A549 (cell line): Measurements from ENCODE around the gene ADGRD1. TPM values are rescaled to one million over a fixed set of nuclear protein-coding genes. Genes with fewer than 3 reads are reported as not detected.

Source experiments
- ATAC-seq, 2 experiments: fragments of 200-7000 bp in 1 of 2; fragments of >200 bp in 1 of 2; cut with Nextera tagmentation in 1 of 2; cut with Tn5 transposase in 1 of 2; 3 replicates each; pipeline versions ENCODE4 v1.8.0 to v1.9.1; 2018 to 2020; ENCODE audit warnings: mild to moderate bottlenecking in 1 of 2, moderate library complexity in 1 of 2
- CTCF ChIA-PET: fragments of 300-600 bp; sonication (Branson Sonifier 250); formaldehyde crosslinking; extraction: SDS; loops from one replicate; lab custom pipeline; 2021; ENCODE audit warnings: antibody characterized with exemption, inconsistent platforms; lab: Yijun Ruan, JAX
- POLR2A ChIA-PET: fragments of 350-600 bp; formaldehyde crosslinking; extraction: SDS; loops from one replicate; lab custom pipeline; 2021; ENCODE audit warnings: antibody characterized with exemption, inconsistent platforms; lab: Yijun Ruan, JAX
- DNase-seq, 2 experiments: peaks; one replicate each; pipeline versions ENCODE4 v3.0.0 to v3.0.0-alpha.2; 2011 to 2016; ENCODE audit warnings: low read depth in 1 of 2, low spot score in 1 of 2
- FAIRE-seq: peaks from 2 replicates; lab custom pipeline; 2011; peaks lifted over from hg19 to GRCh38; lab: Jason Lieb, UNC
- H3K27ac ChIP-seq, 2 experiments: fragments of >200 bp; sonication (Bioruptor Twin); formaldehyde crosslinking; 3 replicates each; pipeline ENCODE4 v1.5.1; 2016 to 2017
- H3K4me1 ChIP-seq: fragments of >200 bp; sonication (Bioruptor Twin); formaldehyde crosslinking; 3 replicates; pipeline ENCODE4 v1.6.1; 2016
- H3K4me2 ChIP-seq: fragments of >200 bp; sonication (Bioruptor Twin); formaldehyde crosslinking; 3 replicates; pipeline ENCODE4 v1.6.1; 2016
- H3K4me3 ChIP-seq: fragments of >200 bp; sonication (Bioruptor Twin); formaldehyde crosslinking; 3 replicates; pipeline ENCODE4 v1.5.1; 2016
- H3K9me3 ChIP-seq: fragments of >200 bp; sonication (Bioruptor Twin); formaldehyde crosslinking; 3 replicates; pipeline ENCODE4 v1.6.1; 2016
- EP300 ChIP-seq, 2 experiments: fragments of >200 bp; sonication (Bioruptor Twin); formaldehyde crosslinking; IDR thresholded peaks; 2 replicates in 1 of 2; 3 replicates in 1 of 2; pipeline ENCODE4 v1.6.1; 2016 to 2017
- GATA3 ChIP-seq: IDR thresholded peaks from 2 replicates; pipeline ENCODE4 v1.6.1; 2012; ENCODE audit warnings: borderline replicate concordance
- HEYL ChIP-seq: fragments of 250-450 bp; sonication (Bioruptor Pico); IDR thresholded peaks from 2 replicates; pipeline ENCODE4 v1.8.0; 2021; ENCODE audit warnings: mild to moderate bottlenecking, moderate library complexity
- HOXB13 ChIP-seq: fragments of 250-450 bp; sonication (Bioruptor Pico); IDR thresholded peaks from 2 replicates; pipeline ENCODE4 v1.5.0; 2020; ENCODE audit warnings: low read depth, mild to moderate bottlenecking, moderate library complexity
- HOXB5 ChIP-seq: fragments of 250-450 bp; sonication (Bioruptor Pico); IDR thresholded peaks from 2 replicates; pipeline ENCODE4 v1.5.0; 2020; ENCODE audit warnings: mild to moderate bottlenecking, moderate library complexity
- MAZ ChIP-seq: fragments of 150-350 bp; IDR thresholded peaks from 2 replicates; pipeline ENCODE4 v1.6.1; 2014; ENCODE audit warnings: antibody characterized with exemption, low read depth, low read length, borderline replicate concordance
- NFE2L2 ChIP-seq: fragments of 150-350 bp; conservative IDR thresholded peaks from 2 replicates; pipeline ENCODE4 v1.6.1; 2014; ENCODE audit warnings: low read length
- PHF8 ChIP-seq: fragments of 200-600 bp; sonication (generic); IDR thresholded peaks from 2 replicates; pipeline ENCODE4 v1.6.1; 2016; ENCODE audit warnings: low read depth, mild to moderate bottlenecking, antibody characterized with exemption, moderate library complexity, borderline replicate concordance
- POLR2A ChIP-seq: IDR thresholded peaks from 2 replicates; pipeline ENCODE4 v1.6.1; 2012; ENCODE audit warnings: mild to moderate bottlenecking, low read length
- POLR2AphosphoS2 ChIP-seq: conservative IDR thresholded peaks from 2 replicates; pipeline ENCODE4 v1.6.1; 2012; ENCODE audit warnings: low read length, improper control_type of control experiment, inconsistent platforms
- RAD21 ChIP-seq, 2 experiments: fragments of >200 bp in 1 of 2; sonication (Bioruptor Twin) in 1 of 2; formaldehyde crosslinking in 1 of 2; IDR thresholded peaks in 1 of 2; conservative IDR thresholded peaks in 1 of 2; 2 replicates in 1 of 2; 3 replicates in 1 of 2; pipeline ENCODE4 v1.6.1; 2012 to 2018; ENCODE audit warnings: inconsistent platforms in 1 of 2
- RNF2 ChIP-seq: fragments of 200-600 bp; sonication (generic); IDR thresholded peaks from 2 replicates; pipeline ENCODE4 v1.6.1; 2016; ENCODE audit warnings: low read depth, mild to moderate bottlenecking, antibody characterized with exemption, moderate library complexity, borderline replicate concordance
- TFCP2L1 ChIP-seq: fragments of 250-450 bp; sonication (Bioruptor Pico); IDR thresholded peaks from 2 replicates; pipeline ENCODE4 v1.5.0; 2021; ENCODE audit warnings: mild to moderate bottlenecking
- ZNF302 ChIP-seq: fragments of 250-450 bp; sonication (Bioruptor Pico); IDR thresholded peaks from 2 replicates; pipeline ENCODE4 v1.9.0; 2021; ENCODE audit warnings: inconsistent platforms, mild to moderate bottlenecking, moderate library complexity
- WGBS: methylation state at CpG from one replicate; pipeline ENCODE4 v1.1.6; 2017; ENCODE audit errors: missing lambda C conversion rate; 5-methylcytosine and 5-hydroxymethylcytosine counted together
- polyA plus RNA-seq, 4 experiments: library from polyadenylated mRNA; depleted of rRNA in 3 of 4; stranded (reverse); fragments of >200 nt; fragmentation: RNase III in 1 of 4; extraction: RNeasy Plus Mini Kit Qiagen cat#74134 plus additional on column Dnase treatment in 1 of 4; gene quantifications; 2 replicates in 3 of 4; 3 replicates in 1 of 4; pipeline ENCODE4 v1.2.3, GENCODE V29; 2011 to 2017
- TF ChIP-seq, protein P1 (sequence below): fragments of 200-600 bp; sonication (generic); IDR thresholded peaks from 2 replicates; pipeline ENCODE4 v1.6.1; 2016; ENCODE audit warnings: antibody characterized with exemption, mild to moderate bottlenecking, moderate library complexity
- TF ChIP-seq, protein P2 (sequence below): fragments of 450-650 bp; IDR thresholded peaks from 2 replicates; pipeline ENCODE4 v1.6.1; 2014; ENCODE audit warnings: antibody characterized with exemption
- TF ChIP-seq, protein P3 (sequence below): IDR thresholded peaks from 2 replicates; pipeline ENCODE4 v1.6.1; 2012
- TF ChIP-seq, protein P4 (sequence below): fragments of >200 bp; sonication (Bioruptor Twin); formaldehyde crosslinking; IDR thresholded peaks from 2 replicates; pipeline ENCODE4 v1.6.1; 2016
- TF ChIP-seq, protein P5 (sequence below): fragments of 150-350 bp; IDR thresholded peaks from 2 replicates; pipeline ENCODE4 v1.6.1; 2014; ENCODE audit warnings: low read depth, mild to moderate bottlenecking, low read length

The ADGRD1 gene
- polyA plus RNA-seq, 2 of the 4 experiments (the other 2 are of a cell fraction) = 0.36 to 1.5 TPM

DNA sequence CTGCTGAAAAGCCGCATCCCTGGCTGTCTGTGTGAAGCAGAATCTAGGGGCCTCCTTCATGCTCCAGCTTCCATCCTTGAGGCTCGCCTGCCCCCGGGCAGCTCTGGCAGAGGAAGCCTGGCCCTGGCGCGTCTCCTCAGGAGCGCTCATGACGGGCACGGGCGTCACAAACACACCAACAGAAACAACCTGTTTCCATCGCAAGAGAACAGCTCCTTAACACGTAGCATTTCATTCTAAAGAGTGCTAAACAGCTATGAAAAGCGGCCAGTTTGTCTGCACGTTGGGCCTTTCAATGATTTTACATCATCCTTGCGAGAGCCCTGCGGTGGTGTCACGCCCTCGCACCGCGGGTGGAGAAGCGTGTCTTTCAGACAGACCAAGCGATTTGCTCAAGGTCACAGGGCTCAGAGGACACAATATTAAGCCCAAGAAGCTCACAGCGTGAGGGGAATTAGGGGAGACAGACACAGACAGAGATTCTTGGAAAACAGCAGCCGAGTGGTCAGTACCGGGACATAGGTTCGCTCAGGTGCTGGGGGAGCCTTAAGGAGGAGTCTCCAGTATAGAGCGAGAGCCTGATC lies 4.9 kb downstream of the ADGRD1 start:
- Histone ChIP-seq H3K27ac (no peak overlapping the region), H3K4me2 (no peak overlapping the region), H3K9me3 (no peaks in the 10 kb centered on the region), H3K4me1 (no peaks in the 10 kb centered on the region), H3K4me3 (no peak overlapping the region)
- ATAC-seq (no peak), DNase-seq (no peak), FAIRE-seq (no peak)
- CTCF ChIA-PET = no interaction called here
- POLR2A ChIA-PET = no interaction called here
- TF ChIP-seq, protein P1, sequence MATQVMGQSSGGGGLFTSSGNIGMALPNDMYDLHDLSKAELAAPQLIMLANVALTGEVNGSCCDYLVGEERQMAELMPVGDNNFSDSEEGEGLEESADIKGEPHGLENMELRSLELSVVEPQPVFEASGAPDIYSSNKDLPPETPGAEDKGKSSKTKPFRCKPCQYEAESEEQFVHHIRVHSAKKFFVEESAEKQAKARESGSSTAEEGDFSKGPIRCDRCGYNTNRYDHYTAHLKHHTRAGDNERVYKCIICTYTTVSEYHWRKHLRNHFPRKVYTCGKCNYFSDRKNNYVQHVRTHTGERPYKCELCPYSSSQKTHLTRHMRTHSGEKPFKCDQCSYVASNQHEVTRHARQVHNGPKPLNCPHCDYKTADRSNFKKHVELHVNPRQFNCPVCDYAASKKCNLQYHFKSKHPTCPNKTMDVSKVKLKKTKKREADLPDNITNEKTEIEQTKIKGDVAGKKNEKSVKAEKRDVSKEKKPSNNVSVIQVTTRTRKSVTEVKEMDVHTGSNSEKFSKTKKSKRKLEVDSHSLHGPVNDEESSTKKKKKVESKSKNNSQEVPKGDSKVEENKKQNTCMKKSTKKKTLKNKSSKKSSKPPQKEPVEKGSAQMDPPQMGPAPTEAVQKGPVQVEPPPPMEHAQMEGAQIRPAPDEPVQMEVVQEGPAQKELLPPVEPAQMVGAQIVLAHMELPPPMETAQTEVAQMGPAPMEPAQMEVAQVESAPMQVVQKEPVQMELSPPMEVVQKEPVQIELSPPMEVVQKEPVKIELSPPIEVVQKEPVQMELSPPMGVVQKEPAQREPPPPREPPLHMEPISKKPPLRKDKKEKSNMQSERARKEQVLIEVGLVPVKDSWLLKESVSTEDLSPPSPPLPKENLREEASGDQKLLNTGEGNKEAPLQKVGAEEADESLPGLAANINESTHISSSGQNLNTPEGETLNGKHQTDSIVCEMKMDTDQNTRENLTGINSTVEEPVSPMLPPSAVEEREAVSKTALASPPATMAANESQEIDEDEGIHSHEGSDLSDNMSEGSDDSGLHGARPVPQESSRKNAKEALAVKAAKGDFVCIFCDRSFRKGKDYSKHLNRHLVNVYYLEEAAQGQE = no peak
- TF ChIP-seq PHF8 (no peak), HEYL (no peak)
- TF ChIP-seq, protein P2, sequence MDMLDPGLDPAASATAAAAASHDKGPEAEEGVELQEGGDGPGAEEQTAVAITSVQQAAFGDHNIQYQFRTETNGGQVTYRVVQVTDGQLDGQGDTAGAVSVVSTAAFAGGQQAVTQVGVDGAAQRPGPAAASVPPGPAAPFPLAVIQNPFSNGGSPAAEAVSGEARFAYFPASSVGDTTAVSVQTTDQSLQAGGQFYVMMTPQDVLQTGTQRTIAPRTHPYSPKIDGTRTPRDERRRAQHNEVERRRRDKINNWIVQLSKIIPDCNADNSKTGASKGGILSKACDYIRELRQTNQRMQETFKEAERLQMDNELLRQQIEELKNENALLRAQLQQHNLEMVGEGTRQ = no peak
- 65% methylated on average over 19 of the region's 26 CpGs for WGBS

DNA sequence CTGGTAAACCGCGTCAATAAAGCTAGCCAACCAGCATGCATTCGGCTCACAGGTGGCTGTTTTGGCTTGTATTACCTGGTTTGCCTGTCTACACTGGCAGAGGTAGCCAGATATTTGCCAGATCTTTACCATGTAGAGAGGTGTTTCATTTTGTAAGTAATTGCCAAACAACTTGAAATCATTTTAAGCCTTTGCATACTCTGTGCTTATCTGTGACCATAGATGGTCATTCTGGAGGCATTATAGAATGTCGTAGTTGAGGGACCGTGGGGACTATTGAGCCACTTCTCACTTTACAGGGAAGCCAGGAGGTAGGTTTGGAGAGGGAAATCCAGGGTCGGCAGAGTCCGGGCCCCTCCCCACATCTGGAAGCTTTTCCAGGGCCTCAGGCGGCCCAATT lies 5.9 kb downstream of the ADGRD1 start:
- WGBS = 48% methylated on average over 8 of the region's 8 CpGs

DNA sequence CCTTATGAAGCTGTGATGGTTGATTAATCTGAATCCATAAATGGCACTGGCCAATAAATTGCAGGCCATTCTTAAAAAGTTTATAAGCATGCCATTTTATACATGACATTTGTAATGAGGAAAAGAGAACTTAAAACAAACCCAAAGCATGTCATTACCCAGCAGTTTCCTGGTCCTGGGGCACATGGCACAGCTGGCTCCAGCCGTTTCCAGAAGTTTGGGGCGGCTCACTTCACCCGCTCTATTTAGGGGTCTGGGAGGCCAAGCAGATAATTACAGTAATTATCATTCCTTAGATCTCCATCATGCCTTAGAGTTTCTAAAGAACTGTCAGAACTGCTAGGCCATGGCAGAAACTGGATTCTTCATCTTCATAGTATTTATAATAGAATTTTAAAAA lies 6.4 kb downstream of the ADGRD1 start:
- no peak overlapping the region for H3K27ac ChIP-seq
- POLR2A ChIA-PET = no interaction called here
- no peaks in the 10 kb centered on the region for H3K4me1 ChIP-seq
- H3K4me3 ChIP-seq = no peak overlapping the region
- no peak for DNase-seq
- no peak for FAIRE-seq
- TF ChIP-seq, protein P3, sequence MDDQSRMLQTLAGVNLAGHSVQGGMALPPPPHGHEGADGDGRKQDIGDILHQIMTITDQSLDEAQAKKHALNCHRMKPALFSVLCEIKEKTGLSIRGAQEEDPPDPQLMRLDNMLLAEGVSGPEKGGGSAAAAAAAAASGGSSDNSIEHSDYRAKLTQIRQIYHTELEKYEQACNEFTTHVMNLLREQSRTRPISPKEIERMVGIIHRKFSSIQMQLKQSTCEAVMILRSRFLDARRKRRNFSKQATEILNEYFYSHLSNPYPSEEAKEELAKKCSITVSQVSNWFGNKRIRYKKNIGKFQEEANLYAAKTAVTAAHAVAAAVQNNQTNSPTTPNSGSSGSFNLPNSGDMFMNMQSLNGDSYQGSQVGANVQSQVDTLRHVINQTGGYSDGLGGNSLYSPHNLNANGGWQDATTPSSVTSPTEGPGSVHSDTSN = no peak
- TF ChIP-seq POLR2A = no peak
- no peak for TF ChIP-seq POLR2AphosphoS2
- TF ChIP-seq, protein P4, sequence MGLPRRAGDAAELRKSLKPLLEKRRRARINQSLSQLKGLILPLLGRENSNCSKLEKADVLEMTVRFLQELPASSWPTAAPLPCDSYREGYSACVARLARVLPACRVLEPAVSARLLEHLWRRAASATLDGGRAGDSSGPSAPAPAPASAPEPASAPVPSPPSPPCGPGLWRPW = no peak
- TF ChIP-seq MAZ = no peak
- TF ChIP-seq HOXB5 (CRISPR knock-in tag) = no peak
- TF ChIP-seq HOXB13 = no peak
- no peak for TF ChIP-seq NFE2L2
- TF ChIP-seq, protein P1 = no peak
- no peak overlapping the region for H3K4me2 ChIP-seq
- no peaks in the 10 kb centered on the region for H3K9me3 ChIP-seq
- 90% methylated on average over 3 of the region's 3 CpGs for WGBS
- CTCF ChIA-PET = no interaction called here
- ATAC-seq = no peak

More for the DNA sequence above, 5.9 kb downstream of the ADGRD1 start:
- Histone ChIP-seq H3K9me3 (no peaks in the 10 kb centered on the region), H3K4me1 (no peaks in the 10 kb centered on the region), H3K4me3 (no peak overlapping the region), H3K4me2 (no peak overlapping the region), H3K27ac (no peak overlapping the region)
- ATAC-seq = no peak
- ChIA-PET CTCF (no interaction called here), POLR2A (no interaction called here)
- FAIRE-seq = no peak
- TF ChIP-seq, protein P5, sequence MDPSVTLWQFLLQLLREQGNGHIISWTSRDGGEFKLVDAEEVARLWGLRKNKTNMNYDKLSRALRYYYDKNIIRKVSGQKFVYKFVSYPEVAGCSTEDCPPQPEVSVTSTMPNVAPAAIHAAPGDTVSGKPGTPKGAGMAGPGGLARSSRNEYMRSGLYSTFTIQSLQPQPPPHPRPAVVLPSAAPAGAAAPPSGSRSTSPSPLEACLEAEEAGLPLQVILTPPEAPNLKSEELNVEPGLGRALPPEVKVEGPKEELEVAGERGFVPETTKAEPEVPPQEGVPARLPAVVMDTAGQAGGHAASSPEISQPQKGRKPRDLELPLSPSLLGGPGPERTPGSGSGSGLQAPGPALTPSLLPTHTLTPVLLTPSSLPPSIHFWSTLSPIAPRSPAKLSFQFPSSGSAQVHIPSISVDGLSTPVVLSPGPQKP = no peak
- no peak for TF ChIP-seq ZNF302 (CRISPR knock-in tag)
- no peak for TF ChIP-seq RNF2
- no peak for TF ChIP-seq GATA3
- TF ChIP-seq RAD21 (conservative IDR thresholded peaks at IDR 0.05 in 1 of 2, IDR thresholded peaks at IDR 0.05 in 1 of 2) = no peak
- TF ChIP-seq TFCP2L1 (CRISPR knock-in tag) = no peak
- no peak for TF ChIP-seq EP300 (IDR thresholded peaks at IDR 0.05)
- DNase-seq = no peak
